H1 (cell line): ENCODE data around the gene AMH. TPM values are rescaled to one million over a fixed set of nuclear protein-coding genes. Genes with fewer than 3 reads are reported as not detected.

Experiments used
- HDAC6 ChIP-seq: IDR thresholded peaks from one replicate; pipeline ENCODE4 v1.7.1; 2012; ENCODE audit warnings: low read depth, mild to moderate bottlenecking, inconsistent platforms, low read length, moderate library complexity
- SIN3A ChIP-seq, 2 experiments: IDR thresholded peaks in 1 of 2; conservative IDR thresholded peaks in 1 of 2; 2 replicates each; pipeline ENCODE4 v1.6.1; 2011 to 2012; ENCODE audit warnings: low read length in 2 of 2, improper control_type of control experiment in 1 of 2, low read depth in 1 of 2, mild to moderate bottlenecking in 1 of 2
- polyA plus RNA-seq, 7 experiments: library from polyadenylated mRNA; depleted of rRNA in 3 of 7; stranded (reverse) in 5 of 7; unstranded in 2 of 7; fragments of >200 nt in 5 of 7; fragments of 200-250 nt in 2 of 7; gene quantifications; 1 replicate in 5 of 7; 2 replicates in 1 of 7; 4 replicates in 1 of 7; pipeline versions ENCODE4 v1.2.1 to v1.2.3, GENCODE V29; 2011 to 2013; ENCODE audit warnings: missing spikeins in 2 of 7, mixed read lengths in 2 of 7
- total RNA-seq: library from RNA; stranded (reverse); fragmentation: NEBNext Ultra II Directional; extraction: Animal tissue kit (Norgen Biotek cat#: 25700); gene quantifications from 2 replicates; pipeline ENCODE4 v1.2.1, GENCODE V29; 2021

Gene AMH
- total and polyA plus RNA-seq, 2 of the 8 experiments (the other 6 are each of a cell fraction or from before 2014, with no cell fraction given): 10.5 to 15.4 TPM

- TF ChIP-seq HDAC6 (no peak), SIN3A (conservative IDR thresholded peaks at IDR 0.05 in 1 of 2, IDR thresholded peaks at IDR 0.05 in 1 of 2; ENCODE audit: low read depth in 1 of 2, low read length in 2 of 2) (no peak)
Measured at GRCh38 chr19:2288818-2289713, 39.9 kb downstream of the AMH start (continued).
